Natural killer cell (primary cell): ENCODE results near the gene M1AP. TPM values are rescaled to one million over a fixed set of nuclear protein-coding genes. Genes with fewer than 3 reads are reported as not detected.

ENCODE experiments used
- ATAC-seq, 3 donors: fragments of 150-1000 bp in 2 of 3; fragments of 200-7000 bp in 1 of 3; cut with Tn5 transposase; 1 replicate in 1 of 3; 2 replicates in 2 of 3; pipeline ENCODE4 v1.10.0; 2021; ENCODE audit warnings: mild to moderate bottlenecking in 2 of 3, moderate library complexity in 2 of 3
- DNase-seq, 2 donors: peaks; one replicate each; pipeline versions ENCODE4 v3.0.0 to v3.0.0-alpha.2; 2013 to 2021; ENCODE audit warnings: mixed read lengths in 1 of 2
- H3K27ac ChIP-seq: one replicate; pipeline ENCODE4 v1.5.1; 2013; ENCODE audit warnings: mild to moderate bottlenecking, low read length
- H3K27me3 ChIP-seq: one replicate; pipeline ENCODE4 v1.6.1; 2013; ENCODE audit warnings: low read length; ENCODE audit not compliant: control insufficient read depth, insufficient read depth
- H3K36me3 ChIP-seq: one replicate; pipeline ENCODE4 v1.6.1; 2013; ENCODE audit warnings: low read length; ENCODE audit not compliant: control insufficient read depth, insufficient read depth
- H3K4me1 ChIP-seq: one replicate; pipeline ENCODE4 v1.6.1; 2013; ENCODE audit warnings: low read length; ENCODE audit not compliant: control insufficient read depth, insufficient read depth
- H3K4me3 ChIP-seq: one replicate; pipeline ENCODE4 v1.5.1; 2013; ENCODE audit warnings: low read length
- H3K9me3 ChIP-seq: one replicate; pipeline ENCODE4 v1.6.1; 2013; ENCODE audit warnings: low read length; ENCODE audit not compliant: control insufficient read depth, insufficient read depth
- H3K27ac Mint-ChIP-seq, 2 donors: one replicate each; pipeline ENCODE4 v1.8.0; 2022; ENCODE audit warnings: mild to moderate bottlenecking in 2 of 2, mixed read lengths in 2 of 2, moderate library complexity in 1 of 2
- H3K27me3 Mint-ChIP-seq, 2 donors: one replicate each; pipeline ENCODE4 v1.8.0; 2022; ENCODE audit warnings: low read depth in 2 of 2, mixed read lengths in 2 of 2
- H3K36me3 Mint-ChIP-seq: one replicate; pipeline ENCODE4 v1.8.0; 2022; ENCODE audit warnings: mixed read lengths
- H3K4me1 Mint-ChIP-seq, 2 donors: one replicate each; pipeline ENCODE4 v1.8.0; 2022; ENCODE audit warnings: mixed read lengths in 2 of 2
- H3K4me3 Mint-ChIP-seq: one replicate; pipeline ENCODE4 v1.8.0; 2022; ENCODE audit warnings: mild to moderate bottlenecking, moderate library complexity, mixed read lengths
- H3K9me3 Mint-ChIP-seq, 2 donors: one replicate each; pipeline ENCODE4 v1.8.0; 2022; ENCODE audit warnings: mixed read lengths in 2 of 2
- CTCF ChIP-seq: fragments of 200-600 bp; IDR thresholded peaks from one replicate; pipeline ENCODE4 v1.8.0; 2022; ENCODE audit warnings: antibody characterized with exemption
- WGBS: methylation state at CpG from one replicate; pipeline ENCODE4 v1.1.7; 2013; ENCODE audit warnings: missing lambda C conversion rate; ENCODE audit not compliant: insufficient coverage; 5-methylcytosine and 5-hydroxymethylcytosine counted together
- intact Hi-C: fragments of 100-400 bp; cut with micrococcal nuclease; formaldehyde crosslinking; loops from one replicate; pipeline ENCODE4 v1.14.2; 2022
- total RNA-seq, 4 donors: library from RNA; stranded (reverse); fragments of 120-200 nt in 1 of 4; gene quantifications; one replicate each; pipeline versions ENCODE4 v1.2.3 to v1.2.4, GENCODE V29; 2013 to 2022

The M1AP gene
- total RNA-seq, 3 donors from 2014 or later (not counting 1 experiment from before 2014, with no cell fraction given), result not detected

GRCh38 chr2:74646201-74646600 is 1.9 kb downstream of the M1AP start:
- intact Hi-C loops, result no loop called here
- Histone ChIP-seq H3K4me1 (no peaks in the 10 kb centered on the region), H3K4me3 (no peak overlapping the region), H3K9me3 (no peaks in the 10 kb centered on the region), H3K36me3 (no peaks in the 10 kb centered on the region), H3K27ac (no peak overlapping the region), H3K27me3 (peaks cover 16% of the 10 kb centered on the region)
- WGBS, result 94% methylated on average over 2 of the region's 2 CpGs
- Mint-ChIP-seq H3K4me3 (no peak overlapping the region), H3K9me3 (no peaks in the 10 kb centered on the region), H3K27me3 (peaks cover 41 to 47% of the 10 kb centered on the region in 2 donors), H3K27ac (no peak overlapping the region), H3K4me1 (peaks cover 0 to 4% of the 10 kb centered on the region in 2 donors), H3K36me3 (peaks cover 6% of the 10 kb centered on the region)
- no peak for TF ChIP-seq CTCF
- DNase-seq (no peak), ATAC-seq (no peak)

GRCh38 chr2:74645344-74645743 is 2.8 kb downstream of the M1AP start:
- DNase-seq, result no peak
- no peak overlapping the region for H3K4me3 ChIP-seq
- Mint-ChIP-seq H3K9me3 (no peaks in the 10 kb centered on the region), H3K4me3 (no peak overlapping the region), H3K27ac (no peak overlapping the region), H3K4me1 (peaks cover 0 to 4% of the 10 kb centered on the region in 2 donors), H3K27me3 (peaks cover 40% of the 10 kb centered on the region in 2 donors), H3K36me3 (peaks cover 6% of the 10 kb centered on the region)
- ATAC-seq, result no peak
- TF ChIP-seq CTCF, result no peak
- H3K9me3 ChIP-seq, result no peaks in the 10 kb centered on the region
- H3K4me1 ChIP-seq, result no peaks in the 10 kb centered on the region
- H3K27ac ChIP-seq, result no peak overlapping the region
- H3K36me3 ChIP-seq, result no peaks in the 10 kb centered on the region
- intact Hi-C loops, result no loop called here
- H3K27me3 ChIP-seq, result peaks cover 16% of the 10 kb centered on the region
- 76% methylated on average over 4 of the region's 4 CpGs for WGBS

DNA sequence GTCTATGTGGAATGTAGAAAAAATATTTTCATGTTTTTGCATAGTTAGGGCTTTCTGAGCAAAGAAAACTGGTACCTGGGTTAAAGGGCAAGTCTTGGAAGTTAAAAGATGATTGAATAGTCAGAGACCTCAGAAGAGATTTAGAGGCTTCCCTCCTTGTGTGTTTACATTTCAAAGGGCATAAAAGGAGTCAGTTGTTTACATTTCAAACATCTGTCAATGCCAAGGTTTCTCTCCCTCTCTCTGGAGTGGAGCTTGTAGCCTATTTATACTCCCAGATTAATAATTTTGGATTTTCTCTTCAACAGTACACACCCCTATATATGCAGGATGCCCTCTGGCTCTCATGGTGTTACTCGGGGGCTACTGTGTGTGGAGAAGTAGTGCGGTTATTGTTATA is 8.6 kb downstream of the M1AP start:
- no peak overlapping the region for H3K4me3 ChIP-seq
- H3K4me1 Mint-ChIP-seq, result no peaks in the 10 kb centered on the region
- no peak for ATAC-seq
- no peak overlapping the region for H3K27ac ChIP-seq
- H3K27ac Mint-ChIP-seq, result no peak overlapping the region
- H3K36me3 ChIP-seq, result no peaks in the 10 kb centered on the region
- intact Hi-C loops, result no loop called here
- DNase-seq, result no peak
- H3K4me1 ChIP-seq, result no peaks in the 10 kb centered on the region
- peaks cover 29 to 47% of the 10 kb centered on the region in 2 donors for H3K27me3 Mint-ChIP-seq
- H3K4me3 Mint-ChIP-seq, result no peak overlapping the region
- no peaks in the 10 kb centered on the region for H3K9me3 ChIP-seq
- TF ChIP-seq CTCF, result no peak
- WGBS, result no CpG with 5 or more reads among the region's 2 CpGs
- no peaks in the 10 kb centered on the region for H3K9me3 Mint-ChIP-seq
- no peaks in the 10 kb centered on the region for H3K36me3 Mint-ChIP-seq
- H3K27me3 ChIP-seq, result peaks cover 11% of the 10 kb centered on the region

GRCh38 chr2:74632939-74633312 is 15.2 kb downstream of the M1AP start:
- no peak overlapping the region for H3K4me3 Mint-ChIP-seq
- H3K4me1 ChIP-seq, result no peaks in the 10 kb centered on the region
- DNase-seq (no peak), ATAC-seq (no peak)
- H3K36me3 ChIP-seq, result no peaks in the 10 kb centered on the region
- peaks cover 18 to 25% of the 10 kb centered on the region in 2 donors for H3K27me3 Mint-ChIP-seq
- intact Hi-C loops, result no loop called here
- H3K9me3 Mint-ChIP-seq, result no peaks in the 10 kb centered on the region
- H3K4me3 ChIP-seq, result no peak overlapping the region
- no peaks in the 10 kb centered on the region for H3K36me3 Mint-ChIP-seq
- peaks cover 6% of the 10 kb centered on the region for H3K27me3 ChIP-seq
- no peak for TF ChIP-seq CTCF
- no peak overlapping the region for H3K27ac ChIP-seq
- H3K9me3 ChIP-seq, result no peaks in the 10 kb centered on the region
- H3K4me1 Mint-ChIP-seq, result no peaks in the 10 kb centered on the region
- no peak overlapping the region for H3K27ac Mint-ChIP-seq
